ENCODE data around the gene MED29. TPM values are rescaled to one million over a fixed set of nuclear protein-coding genes. Genes with fewer than 3 reads are reported as not detected.

Gene MED29
- total and polyA plus RNA-seq, 2 of the 13 experiments (the other 11 are each of a cell fraction or from before 2014, with no cell fraction given), result 14.0 to 19.7 TPM

GRCh38 chr19:39411832-39412099 is 20.6 kb downstream of the MED29 start (continued):
- TF ChIP-seq ZBED4 (CRISPR knock-in tag; IDR thresholded peaks at IDR 0.05; ENCODE audit: borderline replicate concordance) (no peak), ZNF839 (CRISPR knock-in tag; IDR thresholded peaks at IDR 0.05; ENCODE audit: borderline replicate concordance) (no peak), ZNF615 (CRISPR knock-in tag; IDR thresholded peaks at IDR 0.05; ENCODE audit: borderline replicate concordance) (0 out of 2 replicates have a peak, but pooled peaks have one; percentile 68), ZNF496 (CRISPR knock-in tag; IDR thresholded peaks at IDR 0.05; ENCODE audit: insufficient replicate concordance) (no peak), TBL1XR1 (IDR thresholded peaks at IDR 0.05; ENCODE audit: borderline replicate concordance, low read length, partially characterized antibody) (peak; percentile 2), CTCF (CRISPR knock-in tag; IDR thresholded peaks at IDR 0.05) (peak; percentile 92), ESRRA (CRISPR knock-in tag; IDR thresholded peaks at IDR 0.05; ENCODE audit: low read depth) (no peak; the same call in 1 of the 2 replicates), ZBTB42 (CRISPR knock-in tag; IDR thresholded peaks at IDR 0.05) (no peak), BRD4 (CRISPR knock-in tag; IDR thresholded peaks at IDR 0.05) (no peak), ZNF556 (CRISPR knock-in tag; IDR thresholded peaks at IDR 0.05; ENCODE audit: borderline replicate concordance) (no peak), KMT2A (CRISPR knock-in tag; IDR thresholded peaks at IDR 0.05) (no peak), ZNF713 (CRISPR knock-in tag; IDR thresholded peaks at IDR 0.05) (no peak)
- TF ChIP-seq, protein P1, sequence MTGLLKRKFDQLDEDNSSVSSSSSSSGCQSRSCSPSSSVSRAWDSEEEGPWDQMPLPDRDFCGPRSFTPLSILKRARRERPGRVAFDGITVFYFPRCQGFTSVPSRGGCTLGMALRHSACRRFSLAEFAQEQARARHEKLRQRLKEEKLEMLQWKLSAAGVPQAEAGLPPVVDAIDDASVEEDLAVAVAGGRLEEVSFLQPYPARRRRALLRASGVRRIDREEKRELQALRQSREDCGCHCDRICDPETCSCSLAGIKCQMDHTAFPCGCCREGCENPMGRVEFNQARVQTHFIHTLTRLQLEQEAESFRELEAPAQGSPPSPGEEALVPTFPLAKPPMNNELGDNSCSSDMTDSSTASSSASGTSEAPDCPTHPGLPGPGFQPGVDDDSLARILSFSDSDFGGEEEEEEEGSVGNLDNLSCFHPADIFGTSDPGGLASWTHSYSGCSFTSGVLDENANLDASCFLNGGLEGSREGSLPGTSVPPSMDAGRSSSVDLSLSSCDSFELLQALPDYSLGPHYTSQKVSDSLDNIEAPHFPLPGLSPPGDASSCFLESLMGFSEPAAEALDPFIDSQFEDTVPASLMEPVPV (CRISPR knock-in tag; IDR thresholded peaks at IDR 0.05), result no peak

Data from HepG2 (cell line).